PFSK-1 (cell line): Measurements from ENCODE around the gene RGS4.

ENCODE experiments used
- FOXP2 ChIP-seq: optimal IDR thresholded peaks from 2 replicates; pipeline ENCODE3; 2011; ENCODE audit warnings: borderline replicate concordance, control low read depth, inconsistent platforms; ENCODE audit not compliant: insufficient read depth; ENCODE audit errors: extremely low read length, extremely low read depth
- POLR2AphosphoS5 ChIP-seq: IDR thresholded peaks from 2 replicates; pipeline ENCODE4 v1.6.1; 2012; ENCODE audit warnings: low read depth, mild to moderate bottlenecking, control low read depth, low read length, moderate library complexity
- REST ChIP-seq, 2 experiments: IDR thresholded peaks; 2 replicates each; pipeline versions ENCODE4 v1.6.1 to v1.8.0; 2011 to 2012; ENCODE audit warnings: low read depth in 2 of 2, low read length in 2 of 2, control low read depth in 1 of 2, inconsistent platforms in 1 of 2, mild to moderate bottlenecking in 1 of 2, moderate library complexity in 1 of 2; ENCODE audit not compliant: insufficient read depth in 1 of 2
- SIN3A ChIP-seq: IDR thresholded peaks from 2 replicates; pipeline ENCODE4 v1.6.1; 2012; ENCODE audit warnings: mild to moderate bottlenecking, low read length, moderate library complexity, borderline replicate concordance; ENCODE audit not compliant: insufficient read depth
- TAF1 ChIP-seq: IDR thresholded peaks from 2 replicates; pipeline ENCODE4 v1.6.1; 2012; ENCODE audit warnings: low read length, control low read depth, borderline replicate concordance; ENCODE audit not compliant: insufficient read depth

The RGS4 gene

GRCh38 chr1:163104385-163105099, 35.4 kb downstream of the RGS4 start:
- no peak for TF ChIP-seq SIN3A
- no peak for TF ChIP-seq TAF1
- TF ChIP-seq POLR2AphosphoS5 = no peak
- no peak for TF ChIP-seq REST (IDR thresholded peaks at IDR 0.05; ENCODE audit: insufficient read depth in 1 of 2, low read depth in 2 of 2, low read length in 2 of 2)
- no peak for TF ChIP-seq FOXP2

- TF ChIP-seq SIN3A (no peak), POLR2AphosphoS5 (no peak), REST (IDR thresholded peaks at IDR 0.05; ENCODE audit: insufficient read depth in 1 of 2, low read depth in 2 of 2, low read length in 2 of 2) (no peak), FOXP2 (no peak), TAF1 (no peak)
Measured at GRCh38 chr1:163106364-163106987, 37.3 kb downstream of the RGS4 start.

- TF ChIP-seq POLR2AphosphoS5 (no peak), SIN3A (no peak), TAF1 (no peak), REST (IDR thresholded peaks at IDR 0.05; ENCODE audit: insufficient read depth in 1 of 2, low read depth in 2 of 2, low read length in 2 of 2) (no peak), FOXP2 (no peak)
Measured at GRCh38 chr1:163107655-163108054, 38.5 kb downstream of the RGS4 start.

GRCh38 chr1:163115887-163116286, 46.7 kb downstream of the RGS4 start:
- no peak for TF ChIP-seq REST (IDR thresholded peaks at IDR 0.05; ENCODE audit: insufficient read depth in 1 of 2, low read depth in 2 of 2, low read length in 2 of 2)
- TF ChIP-seq TAF1 = no peak
